GF-D8 (cell line): ENCODE data around the gene NODAL.

Experiments
- DNase-seq: peaks from one replicate; lab custom pipeline; 2025; lab: John Stamatoyannopoulos, UW

NODAL gene

GRCh38 chr10:70432561-70433263 lies 8.8 kb downstream of the NODAL start:
- no peak for DNase-seq

DNA sequence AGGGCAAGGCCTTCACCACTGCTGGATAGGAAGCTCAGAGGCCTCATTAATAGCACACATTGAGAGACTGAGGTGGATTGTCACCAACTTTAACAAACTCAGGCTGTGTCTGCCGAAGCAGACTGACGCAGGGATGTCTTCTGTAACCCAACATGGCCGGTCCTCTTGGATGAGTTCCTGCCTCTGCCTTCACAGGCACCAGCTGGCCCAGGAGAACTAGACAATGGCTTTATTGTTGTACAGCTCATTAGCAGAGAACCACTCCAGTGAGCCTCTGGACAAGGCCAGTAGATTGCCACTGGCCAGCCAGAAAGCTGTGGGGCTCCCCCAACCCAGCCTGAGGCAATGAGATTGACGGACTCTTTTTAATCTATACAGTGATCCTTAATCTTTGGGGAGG lies 9.4 kb downstream of the NODAL start:
- no peak for DNase-seq

DNA sequence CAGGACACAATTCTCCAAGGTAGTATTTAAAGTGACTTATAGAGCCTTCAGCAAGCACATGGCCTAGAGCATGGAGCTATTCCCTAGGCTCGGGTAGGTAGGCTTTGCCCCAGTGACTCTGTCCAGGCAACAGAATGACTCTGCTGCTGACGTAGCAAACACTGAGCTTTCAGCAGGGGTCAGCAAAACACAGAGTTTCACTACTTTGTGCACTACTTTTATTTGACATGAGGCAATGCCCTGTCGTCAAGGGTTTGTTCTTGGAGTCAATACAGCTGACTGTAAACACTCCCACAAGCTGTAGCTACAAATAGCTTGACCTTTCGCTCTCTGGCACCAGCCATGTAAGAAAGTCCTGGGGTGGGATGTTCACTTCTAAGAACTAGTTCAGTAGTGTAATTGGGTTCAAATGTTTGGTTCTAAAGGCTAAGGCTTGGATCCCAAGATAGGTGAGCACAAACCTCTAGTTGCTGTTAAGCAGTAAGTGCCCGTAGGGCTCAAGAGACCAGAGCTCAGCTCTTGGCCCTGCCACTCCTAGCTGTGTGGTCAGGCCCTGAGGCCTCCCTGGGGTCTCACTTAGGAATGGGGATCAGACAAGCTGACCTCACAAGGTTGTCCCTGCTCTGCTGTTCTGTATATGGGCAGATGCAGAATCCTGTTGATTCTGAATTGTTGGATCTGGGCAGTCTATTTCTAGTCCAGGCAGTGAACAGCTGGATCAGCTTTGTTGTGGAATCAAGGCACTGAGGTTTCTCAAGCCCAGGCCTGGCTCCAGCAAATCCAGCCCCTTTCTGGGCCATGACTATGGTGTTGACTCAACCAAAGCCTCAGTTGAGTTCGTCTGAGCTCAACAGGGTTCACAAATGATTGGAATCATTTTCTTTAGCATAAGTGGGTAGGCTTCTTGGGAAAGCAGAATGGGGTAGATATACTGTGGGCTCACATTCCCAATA lies 10.7 kb downstream of the NODAL start:
- no peak for DNase-seq

- DNase-seq = no peak
These were observed 14.7 kb downstream of the NODAL start for GRCh38 chr10:70426823-70427222.

DNA sequence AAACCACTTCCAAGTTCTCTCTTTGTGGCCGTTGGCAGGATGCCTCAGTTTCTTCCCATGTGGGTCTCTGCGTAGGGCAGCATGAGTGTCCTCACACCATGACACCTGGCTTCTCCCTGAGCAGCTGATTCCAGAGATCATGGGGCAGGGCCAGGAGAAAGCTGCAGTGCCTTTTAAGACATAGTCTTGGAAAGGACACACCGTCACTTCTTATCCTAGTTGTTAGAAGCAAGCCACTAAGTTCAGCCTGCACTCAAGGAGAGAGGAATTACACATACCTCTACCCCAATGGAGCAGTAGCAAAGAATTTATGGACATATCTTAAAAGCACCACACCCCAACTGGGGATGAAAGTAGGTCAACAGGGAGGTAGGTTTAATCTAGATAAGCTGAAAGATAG lies 16.4 kb downstream of the NODAL start:
- DNase-seq = no peak

GRCh38 chr10:70424320-70424719 lies 17.2 kb downstream of the NODAL start:
- DNase-seq = no peak

GRCh38 chr10:70418713-70419112 lies 22.8 kb downstream of the NODAL start:
- no peak for DNase-seq

DNA sequence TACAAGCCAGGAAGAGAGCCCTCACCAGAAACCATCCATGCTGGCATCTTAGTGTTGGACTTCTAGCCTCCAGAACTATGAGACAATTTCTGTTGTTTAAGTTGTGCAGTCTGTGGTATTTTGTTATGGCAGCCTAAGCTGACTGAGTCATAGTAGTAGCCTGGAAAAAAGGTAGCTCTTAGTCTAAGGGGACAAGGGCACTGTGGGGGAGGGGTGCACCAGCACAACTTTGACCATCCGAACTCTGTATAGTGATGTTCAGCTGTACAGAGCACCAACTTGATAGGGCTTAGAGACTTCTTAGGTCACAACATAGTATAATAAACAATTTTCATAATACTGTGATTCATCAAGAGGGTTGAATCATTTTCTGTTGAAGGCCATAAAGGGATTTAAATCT lies 23.3 kb downstream of the NODAL start:
- no peak for DNase-seq

GRCh38 chr10:70417568-70417967 lies 23.9 kb downstream of the NODAL start:
- DNase-seq = no peak

GRCh38 chr10:70412356-70412755 lies 29.1 kb downstream of the NODAL start:
- no peak for DNase-seq

GRCh38 chr10:70410608-70411007 lies 30.9 kb downstream of the NODAL start:
- no peak for DNase-seq

DNA sequence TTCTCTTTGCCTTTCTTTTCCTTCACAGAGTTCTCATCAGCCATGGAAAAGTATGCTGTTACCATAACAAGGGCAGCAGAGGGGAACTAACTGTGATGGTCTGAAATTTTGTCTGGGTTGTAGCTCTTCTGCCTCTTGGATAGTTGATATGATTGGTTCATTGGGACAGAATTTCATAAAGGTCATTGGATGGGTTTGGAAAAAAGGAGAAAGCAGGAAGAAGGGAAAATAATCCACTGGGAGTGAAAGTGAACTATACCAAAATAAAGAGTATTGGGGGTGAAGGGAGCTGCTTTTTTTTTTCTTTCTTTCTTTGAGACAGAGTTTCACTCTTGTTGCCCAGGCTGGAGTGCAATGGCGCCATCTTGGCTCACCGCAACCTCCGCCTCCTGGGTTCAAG lies 31.7 kb downstream of the NODAL start:
- DNase-seq = no peak

DNA sequence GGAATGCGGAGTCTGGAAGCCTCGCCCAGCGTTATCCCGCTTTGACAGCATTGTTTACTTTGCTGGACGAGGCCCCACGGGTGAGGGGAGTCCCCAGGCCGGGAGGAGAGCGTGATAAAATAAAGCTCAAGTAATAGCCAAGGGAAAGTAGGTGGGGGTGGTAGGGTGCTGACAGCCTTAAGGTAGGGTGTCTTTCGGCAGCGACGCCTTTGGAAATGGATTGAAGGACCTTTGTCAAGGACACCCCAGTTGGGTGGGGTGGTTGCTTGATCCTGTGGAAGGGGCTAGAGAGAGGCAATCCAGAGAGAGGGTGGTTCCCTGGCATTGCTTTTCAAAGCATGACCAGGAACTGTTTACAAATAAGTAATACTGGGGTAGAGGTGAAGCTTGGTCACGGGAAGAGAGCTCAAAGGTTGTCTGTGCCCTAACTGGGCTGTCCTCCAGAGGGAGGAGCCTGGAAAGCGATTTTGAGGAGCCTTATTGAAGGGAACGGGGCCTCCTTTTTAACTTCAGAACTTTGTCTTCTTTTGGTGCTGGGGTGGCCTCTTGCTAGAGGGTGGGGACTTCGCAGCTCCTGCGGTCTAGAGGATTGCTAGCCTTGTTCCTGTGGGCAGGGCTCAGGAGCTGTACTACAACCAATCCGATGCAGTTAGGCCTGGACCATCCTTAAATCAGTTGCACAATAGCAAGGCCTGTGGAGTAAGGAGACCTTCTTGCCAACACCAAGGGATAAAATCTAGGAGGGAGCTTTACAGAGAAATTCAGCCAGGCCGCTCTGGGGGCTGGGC lies 36.2 kb downstream of the NODAL start:
- DNase-seq = peak; percentile 88

DNA sequence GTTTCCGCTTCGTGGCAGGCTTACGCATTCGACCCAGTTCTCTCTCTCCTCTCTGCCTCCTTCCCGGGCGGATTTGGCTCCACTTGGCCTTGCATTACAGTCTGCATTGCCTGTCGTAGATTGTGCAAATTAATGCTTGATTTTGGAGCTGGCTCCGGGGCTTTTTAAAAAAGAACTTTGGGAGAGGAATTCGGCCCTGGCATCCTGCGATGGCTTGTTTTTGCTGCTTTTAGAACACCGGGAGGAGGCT lies 36.8 kb downstream of the NODAL start:
- DNase-seq = no peak

- peak; percentile 87 for DNase-seq
These were observed 37.3 kb downstream of the NODAL start, which contains the start of gene EIF4EBP2 for GRCh38 chr10:70404036-70404786. Gene EIF4EBP2 (plus strand): TSS chr10:70404145. CDS start chr10:70404402, 257 bp downstream.

DNA sequence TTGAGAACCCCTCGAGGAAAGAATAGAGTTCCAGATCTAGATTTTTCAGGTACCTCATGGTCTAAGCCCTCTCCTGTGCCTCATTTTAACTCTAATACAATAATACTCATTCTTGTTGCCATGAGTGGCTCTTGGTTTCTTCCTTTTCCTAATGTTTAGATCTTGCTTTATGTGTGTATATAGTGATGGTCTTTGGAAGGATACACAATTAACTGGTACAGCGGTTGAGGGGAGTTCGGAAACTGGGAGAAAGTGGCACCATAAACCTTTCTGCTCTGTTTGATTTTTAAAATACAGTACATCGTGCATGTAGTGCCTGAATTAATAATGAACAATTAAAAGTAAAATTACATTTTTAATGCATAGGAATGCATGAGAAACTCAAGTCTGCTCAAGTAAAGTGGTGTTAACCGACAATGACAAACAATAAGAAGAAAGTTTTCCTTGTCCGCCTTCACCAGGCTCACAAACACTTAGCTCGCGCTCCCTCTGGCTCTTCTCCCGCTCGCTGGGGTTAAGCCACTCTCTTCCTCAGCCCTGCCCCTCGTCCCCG lies 37.9 kb downstream of the NODAL start:
- DNase-seq = no peak

DNA sequence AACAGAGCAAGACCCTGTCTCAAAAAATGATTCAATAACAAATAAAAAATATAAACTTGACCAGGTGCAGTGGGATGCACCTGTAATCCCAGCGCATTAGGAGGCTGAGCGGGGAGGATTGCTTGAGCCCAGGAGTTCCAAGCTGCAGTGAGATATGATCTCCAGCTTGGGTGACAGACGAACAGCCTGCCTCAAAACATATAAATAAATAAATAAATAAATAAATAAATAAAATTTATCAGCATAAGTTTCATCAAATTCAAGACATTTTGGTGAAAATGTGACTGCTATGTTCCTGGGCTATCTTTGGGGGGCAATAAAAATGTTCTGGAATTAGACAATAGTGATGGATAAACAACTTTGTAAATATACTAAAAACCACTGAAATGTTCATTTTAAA lies 42.3 kb downstream of the NODAL start:
- DNase-seq = no peak

DNA sequence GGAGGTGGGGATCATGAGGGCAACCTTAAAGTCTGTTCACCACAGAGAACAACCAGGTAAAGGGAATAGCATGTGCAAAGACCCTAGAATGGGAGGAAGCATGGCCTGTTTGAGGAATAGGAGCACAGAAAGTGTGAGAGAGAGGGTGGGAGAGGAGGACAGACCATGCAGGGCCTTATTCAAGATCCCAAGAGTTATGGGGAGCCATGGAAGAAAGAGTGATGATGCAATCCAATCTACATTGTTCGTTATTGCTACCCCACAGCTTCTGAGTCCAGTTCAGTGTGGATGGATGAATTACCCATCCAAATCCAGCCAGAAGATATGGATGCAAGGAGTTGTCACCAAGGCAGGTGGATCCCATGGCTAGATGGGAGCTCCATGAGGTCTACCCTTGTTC lies 45.3 kb downstream of the NODAL start:
- no peak for DNase-seq

DNA sequence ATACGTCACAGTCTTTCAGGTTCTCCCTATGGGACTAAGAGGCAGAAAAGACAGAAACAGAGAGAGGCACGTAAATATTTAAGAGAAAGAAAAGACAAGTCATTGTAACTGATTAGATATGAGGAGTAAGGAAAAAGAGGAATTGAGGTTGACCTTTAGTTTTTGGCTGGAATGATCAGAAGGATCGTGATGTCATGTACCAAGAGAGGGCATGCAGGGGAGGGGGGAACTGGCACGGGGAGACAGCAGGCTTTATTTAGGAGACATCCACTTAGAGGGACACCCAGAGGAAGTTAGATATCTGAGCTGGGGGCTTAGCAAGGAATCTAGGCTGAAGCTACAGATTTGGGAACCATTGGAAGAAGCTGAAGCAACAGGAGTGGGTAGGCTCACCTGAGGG lies 49.8 kb downstream of the NODAL start:
- DNase-seq = no peak
